MM.1S (cell line): ENCODE measurements around the gene MEGF6.

Experiments
- DNase-seq: peaks from one replicate; pipeline ENCODE4 v3.0.0-alpha.2; 2015
- H2AFZ ChIP-seq: fragments of 300-600 bp; sonication (generic); 2 replicates; pipeline ENCODE4 v1.6.0; 2016; ENCODE audit warnings: antibody characterized with exemption, low read length
- H3F3A ChIP-seq: fragments of 300-600 bp; sonication (generic); 2 replicates; pipeline ENCODE4 v1.6.1; 2016; ENCODE audit warnings: mild to moderate bottlenecking, antibody characterized with exemption, low read length, moderate library complexity, mixed read lengths; ENCODE audit not compliant: insufficient read depth
- H3K27ac ChIP-seq: fragments of 300-600 bp; sonication (generic); 2 replicates; pipeline ENCODE4 v1.5.1; 2016; ENCODE audit warnings: mild to moderate bottlenecking, low read length
- H3K27me3 ChIP-seq: fragments of 300-600 bp; sonication (generic); replicated peaks from 2 replicates; pipeline ENCODE4 v1.6.0; 2016; ENCODE audit warnings: low read length; ENCODE audit not compliant: insufficient read depth
- H3K36me3 ChIP-seq: fragments of 300-600 bp; sonication (generic); replicated peaks from 2 replicates; pipeline ENCODE4 v1.6.1; 2016; ENCODE audit warnings: mild to moderate bottlenecking, low read length, mixed read lengths; ENCODE audit not compliant: insufficient read depth
- H3K4me1 ChIP-seq: fragments of 300-600 bp; sonication (generic); 2 replicates; pipeline ENCODE4 v1.6.1; 2016; ENCODE audit warnings: low read length, mixed read lengths
- H3K4me2 ChIP-seq: fragments of 300-600 bp; sonication (generic); 2 replicates; pipeline ENCODE4 v1.6.0; 2016; ENCODE audit warnings: low read depth, low read length
- H3K4me3 ChIP-seq: fragments of 300-600 bp; sonication (generic); 2 replicates; pipeline ENCODE4 v1.5.1; 2016; ENCODE audit warnings: low read length, mixed read lengths
- H3K79me2 ChIP-seq: fragments of 300-600 bp; sonication (generic); 2 replicates; pipeline ENCODE4 v1.6.1; 2016; ENCODE audit warnings: mixed run types, low read length, mixed read lengths
- H3K9ac ChIP-seq: fragments of 300-600 bp; sonication (generic); 2 replicates; pipeline ENCODE4 v1.6.1; 2016; ENCODE audit warnings: low read length, mixed read lengths
- H3K9me2 ChIP-seq: fragments of 300-600 bp; sonication (generic); replicated peaks from 2 replicates; pipeline ENCODE4 v1.6.1; 2016; ENCODE audit warnings: mild to moderate bottlenecking, low read length, mixed read lengths; ENCODE audit not compliant: insufficient read depth
- H3K9me3 ChIP-seq: fragments of 300-600 bp; sonication (generic); replicated peaks from 2 replicates; pipeline ENCODE4 v1.6.1; 2016; ENCODE audit warnings: mild to moderate bottlenecking, low read length, mixed read lengths; ENCODE audit not compliant: insufficient read depth
- H4K20me1 ChIP-seq: fragments of 300-600 bp; sonication (generic); 2 replicates; pipeline ENCODE4 v1.6.1; 2016; ENCODE audit warnings: mild to moderate bottlenecking, low read length, moderate library complexity, mixed read lengths; ENCODE audit not compliant: insufficient read depth
- EZH2 ChIP-seq: fragments of 300-600 bp; sonication (generic); optimal IDR thresholded peaks from 2 replicates; pipeline ENCODE3; 2017; ENCODE audit warnings: low read depth, mild to moderate bottlenecking, antibody characterized with exemption, low read length, mixed read lengths
- EZH2phosphoT487 ChIP-seq: fragments of 300-600 bp; sonication (generic); IDR thresholded peaks from 2 replicates; pipeline ENCODE4 v1.6.1; 2018; ENCODE audit warnings: antibody characterized with exemption, low read length
- TF ChIP-seq, protein P1 (sequence below): fragments of 300-600 bp; sonication (generic); IDR thresholded peaks from 2 replicates; pipeline ENCODE4 v1.5.1; 2016; ENCODE audit warnings: antibody characterized with exemption, low read length, mixed read lengths

The MEGF6 gene

DNA sequence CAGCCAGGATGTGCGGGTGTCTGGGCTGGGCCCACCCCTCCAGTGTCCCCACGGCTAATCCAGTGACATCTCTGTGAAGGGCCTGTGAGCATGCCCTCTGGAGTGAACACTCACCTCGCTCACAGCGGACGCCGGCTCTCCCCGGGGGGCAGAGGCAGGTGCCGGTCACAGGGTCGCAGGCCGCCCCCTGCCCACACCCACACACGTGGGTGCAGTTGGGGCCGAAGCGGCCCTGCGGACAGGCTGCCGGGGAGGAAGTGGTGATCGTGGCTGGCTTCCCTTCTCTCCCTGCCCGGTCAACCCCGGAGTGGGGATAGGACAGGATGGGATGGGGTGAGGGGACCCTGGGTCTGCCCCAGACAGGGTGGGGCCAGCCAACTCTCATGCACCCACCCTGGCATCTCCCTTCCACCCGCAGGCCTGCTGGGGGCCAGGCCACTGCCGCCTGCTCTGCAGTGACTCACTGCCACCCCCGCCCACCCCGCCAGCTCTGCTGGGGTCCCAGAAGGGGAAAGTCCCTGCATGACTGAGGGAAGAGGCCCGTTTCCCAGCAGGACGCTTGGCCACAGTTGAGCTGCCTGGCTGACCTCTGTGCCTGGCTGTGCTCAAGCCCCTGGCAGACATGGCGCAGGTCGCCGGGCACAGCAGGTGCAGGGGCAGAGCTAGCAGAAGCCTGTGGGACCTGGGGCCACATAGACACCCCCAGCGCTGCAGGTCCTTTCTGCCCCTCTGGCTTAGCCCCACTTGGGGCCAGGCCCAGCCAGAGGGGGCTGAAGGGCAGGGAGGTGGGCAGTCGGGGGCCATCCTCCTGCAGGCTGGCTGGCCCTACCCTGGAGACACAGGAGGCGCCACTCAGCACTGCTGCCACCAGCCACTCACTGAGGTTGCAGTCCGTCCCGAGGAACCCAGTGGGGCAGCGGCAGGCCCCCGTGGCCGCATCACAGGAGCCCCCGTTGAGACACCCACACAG lies 115.2 kb downstream of the MEGF6 start:
- Histone ChIP-seq H3K4me3 (no peak overlapping the region), H3F3A (no peaks in the 10 kb centered on the region), H2AFZ (no peak overlapping the region), H4K20me1 (no peaks in the 10 kb centered on the region), H3K4me2 (no peak overlapping the region), H3K9ac (no peak overlapping the region), H3K79me2 (no peaks in the 10 kb centered on the region), H3K27ac (no peak overlapping the region), H3K27me3 (peaks cover 76% of the 10 kb centered on the region), H3K36me3 (no peaks in the 10 kb centered on the region), H3K9me2 (no peaks in the 10 kb centered on the region), H3K4me1 (no peaks in the 10 kb centered on the region), H3K9me3 (no peaks in the 10 kb centered on the region)
- TF ChIP-seq EZH2 (no peak), EZH2phosphoT487 (no peak)
- TF ChIP-seq, protein P1, sequence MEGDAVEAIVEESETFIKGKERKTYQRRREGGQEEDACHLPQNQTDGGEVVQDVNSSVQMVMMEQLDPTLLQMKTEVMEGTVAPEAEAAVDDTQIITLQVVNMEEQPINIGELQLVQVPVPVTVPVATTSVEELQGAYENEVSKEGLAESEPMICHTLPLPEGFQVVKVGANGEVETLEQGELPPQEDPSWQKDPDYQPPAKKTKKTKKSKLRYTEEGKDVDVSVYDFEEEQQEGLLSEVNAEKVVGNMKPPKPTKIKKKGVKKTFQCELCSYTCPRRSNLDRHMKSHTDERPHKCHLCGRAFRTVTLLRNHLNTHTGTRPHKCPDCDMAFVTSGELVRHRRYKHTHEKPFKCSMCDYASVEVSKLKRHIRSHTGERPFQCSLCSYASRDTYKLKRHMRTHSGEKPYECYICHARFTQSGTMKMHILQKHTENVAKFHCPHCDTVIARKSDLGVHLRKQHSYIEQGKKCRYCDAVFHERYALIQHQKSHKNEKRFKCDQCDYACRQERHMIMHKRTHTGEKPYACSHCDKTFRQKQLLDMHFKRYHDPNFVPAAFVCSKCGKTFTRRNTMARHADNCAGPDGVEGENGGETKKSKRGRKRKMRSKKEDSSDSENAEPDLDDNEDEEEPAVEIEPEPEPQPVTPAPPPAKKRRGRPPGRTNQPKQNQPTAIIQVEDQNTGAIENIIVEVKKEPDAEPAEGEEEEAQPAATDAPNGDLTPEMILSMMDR = no peak
- no peak for DNase-seq

GRCh38 chr1:3494321-3495308 lies 116.7 kb downstream of the MEGF6 start:
- Histone ChIP-seq H4K20me1 (no peaks in the 10 kb centered on the region), H3K79me2 (no peaks in the 10 kb centered on the region), H3K9me2 (no peaks in the 10 kb centered on the region), H3K9ac (no peak overlapping the region), H3K27me3 (peaks cover 76% of the 10 kb centered on the region), H3K27ac (no peak overlapping the region), H3K4me2 (no peak overlapping the region), H3K9me3 (no peaks in the 10 kb centered on the region), H3F3A (no peaks in the 10 kb centered on the region), H3K36me3 (no peaks in the 10 kb centered on the region), H3K4me1 (no peaks in the 10 kb centered on the region), H3K4me3 (no peak overlapping the region), H2AFZ (no peak overlapping the region)
- DNase-seq = no peak
- TF ChIP-seq EZH2phosphoT487 (no peak), EZH2 (no peak)
- TF ChIP-seq, protein P1 = no peak

DNA sequence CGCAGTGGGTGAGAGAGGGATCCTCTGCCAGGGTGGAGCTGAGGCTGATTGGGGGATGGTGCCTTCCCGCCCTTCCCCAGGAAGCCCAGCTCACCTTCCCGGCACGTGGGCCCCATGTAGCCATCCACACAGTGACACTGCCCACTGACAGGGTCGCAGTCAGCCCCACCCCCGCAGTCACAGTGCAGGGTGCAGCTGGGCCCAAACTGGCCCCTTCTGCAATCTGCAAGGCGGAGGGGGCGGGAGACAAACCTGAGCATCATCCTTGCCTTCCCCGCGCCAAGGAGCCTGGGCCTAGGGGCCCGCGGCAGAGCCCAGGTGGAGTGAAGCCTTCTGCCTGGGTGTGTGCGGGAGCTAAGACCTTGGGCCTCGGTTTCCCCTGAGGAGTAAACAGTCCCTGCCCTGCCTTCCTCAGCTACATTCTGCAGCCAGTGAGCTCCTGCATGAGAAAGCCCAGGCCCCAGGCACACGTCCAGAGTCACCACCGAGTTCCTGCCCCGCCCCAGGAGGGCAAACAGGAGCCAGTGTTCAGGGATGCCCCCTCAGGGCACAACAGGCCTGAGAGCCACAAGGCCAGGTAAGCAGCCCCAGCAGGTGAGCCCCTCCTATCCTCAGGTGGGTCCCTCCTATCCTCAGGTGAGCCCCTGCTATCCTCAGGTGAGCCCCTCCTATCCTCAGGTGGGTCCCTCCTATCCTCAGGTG lies 118.6 kb downstream of the MEGF6 start:
- H3K79me2 ChIP-seq = no peaks in the 10 kb centered on the region

More for the DNA sequence above, 118.6 kb downstream of the MEGF6 start:
- no peak overlapping the region for H3K4me3 ChIP-seq
- TF ChIP-seq EZH2phosphoT487 (no peak), EZH2 (no peak)
- TF ChIP-seq, protein P1 = no peak
- H3K36me3 ChIP-seq = no peaks in the 10 kb centered on the region
- H3K4me2 ChIP-seq = no peak overlapping the region
- H3K27ac ChIP-seq = no peak overlapping the region
- no peaks in the 10 kb centered on the region for H3K9me2 ChIP-seq
- peaks cover 76% of the 10 kb centered on the region for H3K27me3 ChIP-seq
- H2AFZ ChIP-seq = no peak overlapping the region
- no peaks in the 10 kb centered on the region for H3K9me3 ChIP-seq
- no peak for DNase-seq
- H3K4me1 ChIP-seq = no peaks in the 10 kb centered on the region
- H3F3A ChIP-seq = no peaks in the 10 kb centered on the region
- H3K9ac ChIP-seq = no peak overlapping the region
- no peaks in the 10 kb centered on the region for H4K20me1 ChIP-seq
